Suppressor macrophage treated with lipopolysaccharide for 1 hour (primary cell): ENCODE measurements around the gene SLC24A3.

Source experiments
- DNase-seq, 3 donors: peaks; one replicate each; pipeline ENCODE4 v3.0.0-alpha.2; 2020 to 2022

SLC24A3 gene

GRCh38 chr20:19431316-19431700, 218.9 kb downstream of the SLC24A3 start:
- DNase-seq = no peak

- DNase-seq = no peak
These were observed 219.5 kb downstream of the SLC24A3 start for GRCh38 chr20:19431906-19432305.

GRCh38 chr20:19433371-19434350, 221.2 kb downstream of the SLC24A3 start:
- peak; percentile 26 to 58 (median 48) for DNase-seq

GRCh38 chr20:19435316-19435715, 222.9 kb downstream of the SLC24A3 start:
- no peak for DNase-seq

DNA sequence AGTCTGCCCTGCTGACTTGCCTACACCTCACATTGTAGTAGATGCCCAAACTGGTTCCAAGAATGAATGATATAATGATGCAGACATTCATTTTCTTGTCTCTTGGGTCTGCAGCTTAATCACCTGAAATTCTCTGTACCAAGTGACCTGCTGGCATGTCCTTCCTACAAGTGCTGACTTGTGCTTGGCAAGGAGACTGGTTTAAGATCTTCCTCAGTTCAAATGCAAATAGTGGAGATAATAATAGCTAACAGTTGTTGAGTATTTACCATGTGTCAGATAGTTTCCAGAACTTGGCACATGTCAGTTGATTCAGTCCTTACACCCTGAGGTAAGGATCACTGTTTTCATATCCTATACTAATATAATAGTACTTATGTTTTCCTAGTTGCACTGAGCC, 223.4 kb downstream of the SLC24A3 start:
- no peak for DNase-seq

GRCh38 chr20:19438488-19438887, 226.0 kb downstream of the SLC24A3 start:
- DNase-seq = no peak

GRCh38 chr20:19440660-19441527, 228.5 kb downstream of the SLC24A3 start:
- no peak for DNase-seq

GRCh38 chr20:19446246-19446645, 233.8 kb downstream of the SLC24A3 start:
- DNase-seq = no peak

DNA sequence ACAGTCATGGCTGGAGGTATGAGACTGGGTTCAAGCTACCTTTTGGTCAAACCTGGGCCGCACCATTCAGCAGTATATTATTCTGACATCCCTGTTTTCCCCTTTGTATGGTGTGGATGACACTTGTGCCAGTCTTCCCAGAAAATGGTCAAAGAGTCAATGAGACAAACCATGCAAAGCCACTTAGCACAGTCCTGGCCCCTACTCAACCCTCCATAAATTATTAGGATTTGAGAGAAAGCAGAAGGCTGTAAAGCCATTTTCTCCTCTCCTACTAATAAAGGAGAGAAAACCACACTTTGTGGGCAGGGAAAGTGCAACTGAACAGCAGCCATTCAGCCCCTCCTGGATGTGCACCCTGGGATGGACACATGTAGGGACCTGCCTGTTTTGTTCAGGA, 236.2 kb downstream of the SLC24A3 start:
- DNase-seq = no peak

DNA sequence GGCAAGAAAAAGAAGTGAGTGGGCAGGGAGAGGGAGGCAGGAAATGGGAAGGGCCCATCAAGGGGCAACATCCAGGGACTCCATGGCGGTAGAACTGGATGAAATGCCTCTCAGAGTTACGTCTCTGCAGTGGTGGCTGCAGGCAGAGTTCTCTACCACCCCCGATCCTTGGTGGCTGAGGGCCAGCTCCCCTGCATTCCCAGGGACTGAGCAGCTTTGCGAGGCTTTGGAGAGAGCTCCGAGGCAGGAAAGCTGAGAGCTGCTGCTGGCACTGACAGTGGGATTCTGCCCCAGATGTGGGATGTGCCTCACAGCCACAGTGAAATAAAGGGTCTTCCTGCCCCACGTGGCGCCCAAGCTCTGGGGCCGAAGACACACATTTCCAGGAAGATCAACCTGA, 236.6 kb downstream of the SLC24A3 start:
- no peak for DNase-seq

- DNase-seq = no peak
These were observed 238.9 kb downstream of the SLC24A3 start for GRCh38 chr20:19451231-19451922.

- no peak for DNase-seq
These were observed 239.5 kb downstream of the SLC24A3 start for GRCh38 chr20:19451923-19452295.

DNA sequence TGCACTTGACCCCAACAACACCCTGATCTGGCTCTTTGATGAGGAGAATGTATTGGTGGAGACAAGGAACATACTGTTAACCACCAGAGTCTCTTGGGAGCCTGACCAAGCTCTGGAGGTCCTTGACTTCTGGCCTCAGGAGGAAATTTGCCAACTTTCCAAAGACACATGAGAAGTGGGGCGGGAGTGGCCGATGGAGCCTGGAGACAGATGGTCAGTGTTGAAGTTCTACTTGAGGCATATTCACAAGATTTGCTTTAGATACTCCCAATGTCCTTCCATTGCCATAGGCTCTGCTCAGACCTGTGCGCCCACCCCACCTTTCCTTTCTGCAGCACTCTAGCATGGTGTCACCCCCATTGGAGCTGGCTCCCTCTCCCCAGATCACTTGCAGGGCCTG, 241.0 kb downstream of the SLC24A3 start:
- DNase-seq = no peak

DNA sequence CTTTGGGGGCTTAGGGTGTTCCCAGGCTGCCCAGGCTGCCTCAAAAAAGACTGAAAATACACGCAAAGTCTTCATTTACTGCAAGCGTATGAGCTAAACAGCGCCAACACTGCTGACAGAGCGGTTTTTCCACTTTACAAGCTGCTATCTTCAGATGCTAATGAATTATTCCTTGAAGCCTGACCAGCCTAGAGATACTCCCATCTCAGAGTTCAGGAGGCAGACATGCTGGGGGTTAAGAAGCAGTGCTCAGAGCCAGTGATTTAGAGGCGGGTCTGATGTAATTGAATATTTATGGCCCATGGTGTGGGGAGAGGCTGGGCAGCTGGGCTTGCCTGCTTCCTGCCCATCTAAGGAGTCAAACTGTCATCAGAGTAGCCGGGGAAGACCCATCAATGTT, 241.4 kb downstream of the SLC24A3 start:
- no peak for DNase-seq

GRCh38 chr20:19456595-19457395, 244.4 kb downstream of the SLC24A3 start:
- peak; percentile 67 to 73 (median 68) for DNase-seq

GRCh38 chr20:19457611-19458010, 245.2 kb downstream of the SLC24A3 start:
- no peak for DNase-seq

DNA sequence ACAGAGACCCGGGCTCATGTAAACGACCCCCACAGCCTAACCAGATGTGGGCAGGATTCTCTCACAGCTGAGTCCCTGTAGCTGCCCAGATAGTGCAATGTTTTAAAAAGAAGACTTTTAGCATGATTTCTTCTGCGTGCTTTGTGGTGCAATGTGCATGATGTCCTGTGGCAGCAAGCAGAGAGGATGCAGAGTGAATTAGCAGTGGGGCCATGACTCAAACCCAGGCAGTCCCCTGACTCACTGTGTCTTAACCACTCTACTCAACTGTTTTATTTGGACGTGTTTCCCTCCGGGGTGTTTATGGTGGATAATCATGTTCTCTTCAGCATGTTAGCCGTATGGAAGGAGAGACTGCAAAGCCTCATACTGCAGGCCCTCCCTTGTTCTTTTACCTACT, 247.9 kb downstream of the SLC24A3 start:
- DNase-seq = no peak

DNA sequence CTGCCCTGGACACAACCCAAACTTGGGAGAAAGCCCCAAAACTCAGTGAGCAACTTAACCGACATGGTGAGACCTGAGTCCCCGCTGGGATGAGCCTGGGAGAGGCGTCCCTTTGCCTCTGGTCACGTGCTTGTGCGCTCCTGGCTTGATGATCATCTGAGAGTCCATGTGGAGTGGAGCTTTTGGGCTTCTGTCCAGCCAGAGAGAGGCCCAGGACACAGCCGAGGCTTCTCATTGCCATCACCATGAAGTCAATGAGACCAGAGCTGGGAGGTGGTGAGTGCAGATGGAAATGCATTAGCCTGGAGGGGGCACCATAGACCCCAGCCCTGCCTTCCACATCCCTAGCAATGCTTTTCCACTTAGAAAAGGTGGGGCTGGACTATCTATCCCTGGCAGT, 250.0 kb downstream of the SLC24A3 start:
- no peak for DNase-seq

GRCh38 chr20:19463597-19463996, 251.2 kb downstream of the SLC24A3 start:
- peak in 2 of 3 donors; percentile 10 to 21 for DNase-seq

- DNase-seq = peak; percentile 48 to 69 (median 50)
These were observed 253.1 kb downstream of the SLC24A3 start for GRCh38 chr20:19465536-19465935.

DNA sequence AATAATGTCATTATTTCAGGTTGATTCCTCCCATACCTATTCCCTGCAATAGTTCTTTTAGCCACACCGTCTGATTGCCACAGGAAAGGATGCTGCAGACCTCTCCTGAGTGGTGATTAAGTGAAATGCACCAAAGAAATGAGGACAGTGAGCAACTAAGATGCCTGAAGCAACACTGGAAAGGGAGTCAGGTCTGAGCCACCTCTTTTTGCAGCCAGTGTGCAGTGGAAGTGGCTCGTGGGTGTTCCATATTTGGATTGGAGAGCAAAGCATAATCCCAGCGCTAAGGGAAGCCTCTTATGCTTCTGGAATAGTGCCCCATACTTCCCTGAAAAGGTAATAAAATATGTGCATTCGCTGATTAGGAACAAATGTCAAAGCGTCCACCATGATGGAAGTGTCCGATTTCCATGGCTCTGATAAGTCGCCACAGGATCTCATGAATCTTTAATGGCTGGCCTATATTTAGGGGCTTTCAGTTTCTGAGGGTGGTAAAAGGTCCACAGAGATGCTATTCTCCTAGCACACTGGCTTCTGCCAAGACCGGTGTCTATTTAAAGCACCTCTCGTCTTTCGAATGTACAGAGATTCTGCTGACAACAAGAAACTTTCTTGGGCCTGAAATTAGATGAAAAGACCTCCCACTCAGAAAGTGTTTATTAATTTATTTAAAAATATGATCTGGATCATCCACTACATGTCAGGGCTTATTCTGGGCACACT, 253.9 kb downstream of the SLC24A3 start:
- no peak for DNase-seq
